GM12874 (cell line): ENCODE results near the gene TRPC4AP.

Source experiments
- CTCF ChIP-seq: IDR thresholded peaks from 2 replicates; pipeline ENCODE4 v1.5.1; 2011; ENCODE audit warnings: low read depth, mild to moderate bottlenecking, control low read depth, low read length, moderate library complexity; ENCODE audit not compliant: insufficient read depth

The TRPC4AP gene

GRCh38 chr20:34970193-34970840, 122.3 kb downstream of the TRPC4AP start:
- no peak for TF ChIP-seq CTCF

- TF ChIP-seq CTCF, result no peak
These were observed 124.4 kb downstream of the TRPC4AP start for GRCh38 chr20:34968042-34968775.

GRCh38 chr20:34967421-34967820, 125.2 kb downstream of the TRPC4AP start:
- TF ChIP-seq CTCF, result no peak

- TF ChIP-seq CTCF, result no peak
These were observed 127.6 kb downstream of the TRPC4AP start for GRCh38 chr20:34965051-34965450.

GRCh38 chr20:34964486-34964885, 128.1 kb downstream of the TRPC4AP start:
- TF ChIP-seq CTCF, result no peak

- TF ChIP-seq CTCF, result no peak
These were observed 135.7 kb downstream of the TRPC4AP start for GRCh38 chr20:34956751-34957472.

GRCh38 chr20:34956041-34956458, 136.6 kb downstream of the TRPC4AP start:
- no peak for TF ChIP-seq CTCF
